Gastrocnemius medialis (tissue), 4 donors: ENCODE results near the gene NPIPB8. TPM values are rescaled to one million over a fixed set of nuclear protein-coding genes. Genes with fewer than 3 reads are reported as not detected.
"Not testable (repeated sequence)": the region's sequence is repeated elsewhere in the genome, so short reads cannot be mapped to it uniquely, and the experiment has no call there.

Experiments used
- ATAC-seq, 2 donors: fragments of 150-250 bp; one replicate each; pipeline ENCODE4 v1.9.1; 2016
- DNase-seq, 2 donors: peaks; one replicate each; pipeline ENCODE4 v3.0.0-alpha.2; 2019
- H3K27ac ChIP-seq, 4 donors: fragments of 200-600 bp; sonication (generic); 1 replicate in 1 of 4; 2 replicates in 3 of 4; pipeline ENCODE4 v1.5.1; 2016 to 2018; ENCODE audit warnings: mild to moderate bottlenecking in 2 of 4, moderate library complexity in 1 of 4
- H3K27me3 ChIP-seq, 3 donors: fragments of 200-600 bp; sonication (generic) in 2 of 3; 1 replicate in 1 of 3; 2 replicates in 2 of 3; pipeline versions ENCODE4 v1.5.1 to v1.6.0; 2016 to 2019; ENCODE audit warnings: mild to moderate bottlenecking in 1 of 3, moderate library complexity in 1 of 3
- H3K36me3 ChIP-seq, 2 donors: fragments of 200-600 bp; sonication (generic) in 1 of 2; one replicate each; pipeline ENCODE4 v1.5.1; 2017 to 2018
- H3K4me1 ChIP-seq, 2 donors: fragments of 200-600 bp; sonication (generic) in 1 of 2; one replicate each; pipeline ENCODE4 v1.5.1; 2016 to 2017; ENCODE audit warnings: mild to moderate bottlenecking in 2 of 2
- H3K4me3 ChIP-seq, 4 donors: fragments of 200-600 bp; sonication (generic) in 3 of 4; 1 replicate in 1 of 4; 2 replicates in 3 of 4; pipeline ENCODE4 v1.5.1; 2016 to 2019; ENCODE audit warnings: mild to moderate bottlenecking in 2 of 4
- H3K9me3 ChIP-seq, 3 donors: fragments of 200-600 bp; sonication (generic) in 2 of 3; 1 replicate in 1 of 3; 2 replicates in 2 of 3; pipeline ENCODE4 v1.5.1; 2016 to 2019
- CTCF ChIP-seq, 5 experiments: fragments of 450-650 bp in 3 of 5; fragments of 200-600 bp in 2 of 5; sonication (generic) in 2 of 5; IDR thresholded peaks in 4 of 5; conservative IDR thresholded peaks in 1 of 5; 1 replicate in 4 of 5; 2 replicates in 1 of 5; pipeline ENCODE4 v1.5.1; 2016 to 2019; ENCODE audit warnings: antibody characterized with exemption in 5 of 5, mild to moderate bottlenecking in 3 of 5, moderate library complexity in 3 of 5
- POLR2A ChIP-seq, 2 donors: fragments of 450-650 bp; IDR thresholded peaks; one replicate each; pipeline ENCODE4 v1.6.1; 2017; ENCODE audit warnings: antibody characterized with exemption in 2 of 2, mild to moderate bottlenecking in 2 of 2, moderate library complexity in 2 of 2
- in situ Hi-C, 4 donors: fragments of 200-750 bp; cut with MboI; loops; one replicate each; pipeline versions ENCODE4 v1.15.0 to v1.8.0; 2017; ENCODE audit warnings: low sequenced_read_pairs in 4 of 4
- intact Hi-C: fragments of 100-400 bp; cut with DNase I; formaldehyde crosslinking; loops from one replicate; pipeline ENCODE4 v1.15.1; 2023; ENCODE audit warnings: low total_unique reads
- total RNA-seq, 4 donors: library from RNA; depleted of rRNA; stranded (reverse); fragments of >200 nt; gene quantifications; one replicate each; pipeline versions ENCODE4 v1.1.0 to v1.2.3, GENCODE V29; 2016

The NPIPB8 gene
- total RNA-seq, 4 donors from 2014 or later: 0.31 TPM; not detected in 3

DNA sequence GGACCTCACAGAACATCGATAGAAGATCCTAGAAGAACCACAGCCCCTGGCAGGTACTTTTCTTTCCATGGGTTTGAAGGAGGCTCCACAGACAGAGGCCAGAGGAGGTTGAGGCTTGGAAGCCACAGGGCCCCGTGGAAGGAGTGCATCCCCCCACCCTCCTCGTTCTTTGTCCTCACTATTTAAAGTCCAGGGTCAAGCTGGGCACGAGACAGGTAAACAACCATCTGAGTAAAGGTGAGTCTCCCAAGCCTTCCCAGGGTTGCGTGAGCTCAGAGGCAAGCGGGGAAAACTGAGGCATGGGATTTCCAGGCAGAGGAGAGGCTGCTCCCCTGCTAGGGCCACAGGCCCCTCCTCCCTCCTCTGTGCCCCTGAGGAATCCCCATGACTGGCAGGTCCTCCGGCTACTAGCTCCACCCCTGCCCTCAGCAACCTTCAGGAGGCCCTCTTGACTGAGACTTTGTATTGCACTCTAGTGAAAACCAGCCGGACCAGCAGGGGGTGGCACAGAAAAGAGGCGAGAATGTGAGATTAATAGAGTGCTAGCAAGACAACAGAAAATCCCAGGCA is 40.1 kb upstream of the NPIPB8 start:
- Histone ChIP-seq H3K36me3 (no peaks in the 10 kb centered on the region), H3K4me1 (peaks cover 0 to 10% of the 10 kb centered on the region in 2 donors), H3K27me3 (peaks cover 0 to 4% (median 0%) of the 10 kb centered on the region in 3 donors), H3K27ac (no peak overlapping the region), H3K9me3 (no peaks in the 10 kb centered on the region), H3K4me3 (no peak overlapping the region)
- in situ Hi-C loops: no loop called here
- ATAC-seq (no peak), DNase-seq (no peak)
- no peak for TF ChIP-seq CTCF (IDR thresholded peaks at IDR 0.05 in 4 of 5, conservative IDR thresholded peaks at IDR 0.05 in 1 of 5)
- TF ChIP-seq POLR2A (IDR thresholded peaks at IDR 0.05): no peak
- intact Hi-C loops: no loop called here

DNA sequence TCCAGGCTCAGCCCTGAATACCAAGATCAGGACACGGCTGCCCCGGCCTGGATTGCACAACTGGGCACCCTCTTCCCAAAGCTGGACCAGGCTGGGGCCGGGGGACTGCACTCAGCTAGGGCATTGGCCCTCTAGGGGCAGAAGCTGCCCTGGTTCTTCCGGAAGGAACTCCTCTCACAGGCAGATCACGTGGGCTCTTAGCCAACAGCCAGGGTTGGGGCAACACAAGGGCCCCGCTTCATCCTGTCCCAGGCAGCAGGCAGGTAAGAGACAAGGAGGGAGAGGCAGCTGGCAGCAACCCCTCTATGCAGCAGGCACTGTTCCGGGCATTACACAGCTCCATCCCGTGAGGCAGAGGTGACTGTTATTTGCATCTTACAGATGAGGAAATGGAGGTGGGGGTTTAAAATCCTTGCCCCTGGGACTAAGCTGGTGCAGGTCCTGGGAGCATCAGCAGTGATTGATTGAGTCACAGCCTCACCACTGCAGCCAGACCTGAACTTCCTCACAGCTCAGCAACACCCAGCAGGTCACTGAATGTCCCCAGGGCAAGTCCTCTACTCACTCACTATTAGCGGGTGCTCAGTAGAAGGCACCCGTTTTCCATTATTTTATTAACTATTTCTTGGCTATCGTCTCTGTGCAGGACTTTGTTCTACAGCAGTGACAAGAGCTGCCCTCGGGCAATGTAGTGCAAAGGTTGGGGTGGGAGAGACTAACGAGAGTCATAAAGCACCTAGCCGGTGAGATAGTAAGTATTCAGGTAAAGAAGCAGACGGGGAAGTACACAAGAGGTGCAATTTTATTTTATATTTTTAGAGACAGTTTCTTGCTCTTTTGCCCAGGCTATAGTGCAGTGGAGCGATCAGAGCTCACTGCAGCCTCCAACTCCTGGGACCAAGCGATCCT is 38.2 kb upstream of the NPIPB8 start:
- ATAC-seq, H3K4me1 ChIP-seq, H3K36me3 ChIP-seq, H3K4me3 ChIP-seq, intact Hi-C loops, H3K27me3 ChIP-seq, H3K9me3 ChIP-seq, DNase-seq, H3K27ac ChIP-seq: not testable (repeated sequence)
- in situ Hi-C loops: loop anchor here in 1 of 4 donors (25.0 kb wide), 1 partner anchor 112 kb away; the partner anchor contains the start of genes APOBR and CLN3

DNA sequence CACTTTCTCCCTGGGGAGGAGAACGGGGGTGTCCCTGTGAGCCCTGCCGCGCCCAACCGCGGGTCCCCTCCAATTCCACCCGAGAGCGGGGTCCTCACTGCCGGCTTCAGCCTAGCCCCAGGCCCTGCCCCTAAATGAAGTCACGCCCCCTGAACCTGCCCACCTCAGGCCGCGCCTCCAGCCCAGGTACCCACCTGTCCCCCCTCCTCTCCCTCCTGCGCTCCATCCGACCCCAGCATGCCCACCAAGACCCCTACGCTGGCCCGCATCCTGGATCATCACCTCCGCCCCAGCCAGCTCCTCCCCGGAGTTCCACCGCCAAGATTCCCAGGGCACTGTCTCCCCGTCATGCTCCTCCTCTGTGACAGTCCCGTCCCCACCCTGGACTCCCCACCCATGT is 36.9 kb upstream of the NPIPB8 start:
- H3K9me3 ChIP-seq, H3K4me3 ChIP-seq, H3K27ac ChIP-seq, H3K4me1 ChIP-seq, H3K36me3 ChIP-seq, DNase-seq, ATAC-seq, intact Hi-C loops: not testable (repeated sequence)
- in situ Hi-C loops: loop anchor here in 1 of 4 donors (25.0 kb wide), 1 partner anchor 114 kb away; the partner anchor contains the start of genes APOBR and CLN3
- H3K27me3 ChIP-seq: peaks cover 0 to 10% (median 0%) of the 10 kb centered on the region in 3 donors

DNA sequence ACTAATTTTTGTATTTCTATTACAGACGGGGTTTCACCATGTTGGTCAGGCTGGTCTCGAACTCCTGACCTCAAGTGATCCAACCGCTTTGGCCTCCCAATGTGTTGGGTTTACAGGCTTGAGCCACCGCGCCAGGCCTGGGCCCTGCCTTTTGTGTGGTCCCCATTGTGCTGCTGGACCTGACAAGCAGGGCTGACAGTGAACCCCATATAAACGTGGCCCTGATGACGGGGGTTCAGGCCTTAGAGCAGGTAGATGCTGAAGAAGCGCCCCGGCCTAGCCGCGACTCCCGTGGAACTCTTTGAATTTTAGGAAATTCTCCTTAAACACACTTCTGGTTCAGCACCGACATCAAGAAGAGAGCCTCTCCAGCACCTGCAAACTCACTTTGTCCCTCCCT is 36.3 kb upstream of the NPIPB8 start:
- H3K36me3 ChIP-seq, intact Hi-C loops, H3K4me3 ChIP-seq, DNase-seq, H3K27ac ChIP-seq, ATAC-seq, H3K9me3 ChIP-seq, H3K4me1 ChIP-seq: not testable (repeated sequence)
- peaks cover 0 to 10% (median 0%) of the 10 kb centered on the region in 3 donors for H3K27me3 ChIP-seq
- in situ Hi-C loops: loop anchor here in 1 of 4 donors (25.0 kb wide), 1 partner anchor 114 kb away; the partner anchor contains the start of genes APOBR and CLN3

DNA sequence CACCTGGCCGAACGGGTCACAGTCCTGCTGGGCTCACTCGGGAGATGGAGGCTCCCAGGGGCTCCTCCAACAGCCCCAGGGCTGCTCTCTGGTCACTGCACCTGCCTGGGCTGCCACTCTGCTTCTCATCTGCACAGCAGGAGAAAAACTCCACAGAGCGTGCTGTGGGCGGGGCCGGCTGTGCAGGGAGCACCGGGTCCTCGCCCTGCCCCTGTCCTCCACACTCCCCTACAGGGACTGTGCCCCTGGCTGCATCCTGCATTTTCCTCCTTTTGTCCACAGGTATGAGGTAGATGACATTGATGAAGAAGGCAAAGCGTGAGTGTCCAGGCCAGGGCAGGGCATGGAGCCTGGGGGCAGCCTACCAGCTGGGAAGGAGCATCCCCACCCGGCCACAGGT is 35.8 kb upstream of the NPIPB8 start:
- in situ Hi-C loops: loop anchor here in 1 of 4 donors (25.0 kb wide), 1 partner anchor 115 kb away; the partner anchor contains the start of genes APOBR and CLN3
- H3K36me3 ChIP-seq, intact Hi-C loops, H3K4me1 ChIP-seq, H3K4me3 ChIP-seq, H3K27ac ChIP-seq, ATAC-seq, H3K9me3 ChIP-seq, DNase-seq: not testable (repeated sequence)
- peaks cover 0 to 10% (median 0%) of the 10 kb centered on the region in 3 donors for H3K27me3 ChIP-seq

DNA sequence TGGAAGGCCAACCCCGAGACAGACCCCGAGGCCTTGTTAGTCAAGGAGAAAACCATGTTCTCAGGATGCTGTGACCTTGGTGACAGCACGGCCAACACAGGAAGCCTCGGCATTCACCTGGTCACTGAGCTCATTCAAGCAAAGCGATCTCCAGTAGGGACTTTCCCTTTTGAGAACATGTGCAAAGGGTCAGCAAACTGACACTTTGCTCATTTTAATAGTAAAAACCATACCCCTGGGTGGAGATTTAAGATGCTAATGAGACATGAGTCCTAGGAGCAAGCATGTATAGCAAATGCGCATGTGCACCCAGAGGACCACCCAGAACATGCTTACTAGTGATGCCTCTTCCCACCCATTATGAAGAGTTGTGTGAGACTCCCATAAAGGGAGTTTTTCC is 35.3 kb upstream of the NPIPB8 start:
- intact Hi-C loops: no loop called here
- in situ Hi-C loops: loop anchor here in 1 of 4 donors (25.0 kb wide), 1 partner anchor 115 kb away; the partner anchor contains the start of genes APOBR and CLN3

More for the DNA sequence above, 35.3 kb upstream of the NPIPB8 start:
- no peak overlapping the region for H3K4me3 ChIP-seq
- ATAC-seq (no peak), DNase-seq (no peak)
- H3K9me3 ChIP-seq: no peaks in the 10 kb centered on the region
- peaks cover 0 to 10% (median 0%) of the 10 kb centered on the region in 3 donors for H3K27me3 ChIP-seq
- no peak for TF ChIP-seq POLR2A (IDR thresholded peaks at IDR 0.05)
- TF ChIP-seq CTCF (IDR thresholded peaks at IDR 0.05 in 4 of 5, conservative IDR thresholded peaks at IDR 0.05 in 1 of 5): no peak
- no peaks in the 10 kb centered on the region for H3K4me1 ChIP-seq
- no peaks in the 10 kb centered on the region for H3K36me3 ChIP-seq
- no peak overlapping the region for H3K27ac ChIP-seq
